CD4-positive, alpha-beta T cell treated with Interleukin-15 for 4 hours (primary cell): Measurements from ENCODE around the gene CAPN2.

ENCODE experiments used
- DNase-seq: peaks from one replicate; pipeline ENCODE4 v3.0.0-alpha.2; 2020; ENCODE audit warnings: low spot score

Gene CAPN2

GRCh38 chr1:223761411-223761810 is 49.1 kb downstream of the CAPN2 start:
- DNase-seq = no peak

- DNase-seq = no peak
Observed at GRCh38 chr1:223763251-223763650, 50.9 kb downstream of the CAPN2 start.

- no peak for DNase-seq
Observed at GRCh38 chr1:223763881-223764280, 51.5 kb downstream of the CAPN2 start.

DNA sequence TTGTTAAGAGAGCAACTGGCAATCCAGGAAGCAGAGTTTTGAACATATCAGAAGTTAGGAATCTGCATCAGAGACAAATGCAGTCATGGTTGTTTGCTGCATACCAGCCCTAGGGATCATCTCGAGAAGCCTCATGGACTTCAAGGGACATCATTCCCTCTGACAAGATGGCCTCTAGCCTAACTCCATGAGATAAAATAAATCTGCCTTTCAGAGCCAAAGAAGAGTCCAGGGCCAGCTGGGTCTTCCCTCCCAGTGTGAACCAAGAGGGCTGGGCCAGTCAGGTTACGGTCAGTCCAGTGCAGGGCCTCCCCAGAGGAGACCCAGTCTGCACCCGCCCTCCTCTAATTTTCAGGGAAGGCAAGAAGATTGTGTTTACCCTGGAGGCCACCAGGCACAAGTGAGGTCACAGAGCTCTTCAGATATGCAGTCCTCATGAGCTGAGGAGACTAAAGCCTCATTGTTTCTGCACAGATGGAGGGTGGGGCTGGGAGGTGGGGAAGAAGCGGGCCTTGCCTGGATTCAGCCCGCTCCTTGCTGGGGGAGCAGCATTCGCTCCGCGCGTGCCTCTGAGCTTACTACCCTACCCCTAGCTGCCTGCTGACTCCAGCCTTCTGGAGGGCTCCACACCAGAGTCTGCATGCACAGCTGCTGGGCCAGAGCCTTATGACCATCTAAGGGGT is 52.8 kb downstream of the CAPN2 start:
- no peak for DNase-seq

DNA sequence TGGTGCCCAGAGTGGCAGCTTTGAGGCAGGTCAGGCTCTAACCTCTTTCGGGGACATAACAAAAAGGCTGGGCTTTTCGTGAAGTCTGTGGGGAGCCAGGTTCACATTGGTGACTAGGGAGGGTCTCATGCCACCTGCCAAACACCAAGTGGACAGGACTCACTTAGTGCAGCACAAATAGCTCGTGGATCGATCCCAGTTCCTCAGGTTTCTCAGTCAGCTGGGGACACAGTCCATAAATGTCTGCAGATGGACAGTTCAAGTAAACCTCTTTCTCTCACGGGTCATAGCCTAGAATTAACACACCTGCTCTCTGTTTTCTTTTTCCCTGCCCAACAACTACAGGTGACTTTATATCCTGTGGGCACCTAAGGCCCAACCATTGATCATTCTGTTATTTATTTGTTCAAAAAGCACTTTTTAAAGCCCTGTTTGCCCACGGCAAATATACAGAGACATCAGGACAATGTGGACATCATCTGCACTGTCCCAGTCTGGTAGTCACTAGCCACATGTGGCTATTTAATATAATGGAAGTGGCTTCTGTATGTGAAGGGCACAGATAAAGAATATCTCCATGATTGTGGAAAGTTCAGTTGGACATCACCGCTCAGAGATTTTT is 53.5 kb downstream of the CAPN2 start:
- DNase-seq = no peak

DNA sequence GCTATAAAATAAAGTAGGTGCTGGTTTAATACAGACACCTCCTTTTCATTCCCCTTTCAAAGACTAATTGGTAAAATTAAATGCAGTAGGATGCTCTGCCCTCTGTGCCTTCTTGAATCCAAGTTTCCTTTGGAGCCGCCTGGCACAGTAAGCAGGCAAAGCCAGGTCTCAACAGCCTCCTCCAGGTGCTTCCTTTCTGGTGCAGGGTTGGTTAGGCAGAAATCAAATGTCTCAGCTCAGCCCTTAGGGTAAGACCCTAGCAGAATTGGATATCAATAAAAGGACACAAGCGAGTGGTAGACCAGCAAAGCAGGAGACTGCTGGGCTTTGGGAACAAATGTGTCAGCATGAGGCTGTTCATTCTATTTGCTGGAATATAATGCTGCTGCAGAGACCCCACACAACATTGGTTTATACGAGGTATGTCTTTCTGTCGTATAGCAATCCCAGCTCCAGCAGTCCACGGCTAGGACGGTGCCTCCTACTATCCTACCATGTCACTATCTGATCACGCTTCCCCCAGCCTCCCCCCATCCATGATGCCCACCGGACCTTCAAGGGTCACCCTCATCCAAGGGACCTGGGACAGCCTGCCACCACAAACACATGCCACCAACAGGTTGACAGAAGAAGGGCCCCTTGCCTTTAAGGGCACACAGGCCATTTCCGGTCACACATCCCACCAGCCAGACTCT is 58.4 kb downstream of the CAPN2 start:
- no peak for DNase-seq

DNA sequence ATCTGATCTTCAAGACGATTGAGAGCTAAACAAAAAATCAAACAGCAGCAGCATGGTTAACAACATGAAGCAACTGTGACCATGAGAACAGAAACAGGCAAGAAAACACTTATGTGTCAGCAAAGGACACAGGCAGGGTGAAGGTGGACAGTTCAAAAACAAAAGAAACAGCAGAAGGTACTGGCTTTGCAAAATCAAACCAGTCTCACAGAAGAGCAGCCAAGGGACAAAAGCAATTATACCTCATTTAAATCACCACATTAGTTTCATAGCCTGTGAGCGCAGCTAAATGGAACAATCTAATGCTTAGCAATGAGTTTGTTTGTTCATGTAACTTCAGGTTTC is 59.1 kb downstream of the CAPN2 start:
- DNase-seq = no peak

- no peak for DNase-seq
Observed at GRCh38 chr1:223771814-223772770, 59.8 kb downstream of the CAPN2 start.

- no peak for DNase-seq
Observed at GRCh38 chr1:223772771-223773160, 60.4 kb downstream of the CAPN2 start.

- no peak for DNase-seq
Observed at GRCh38 chr1:223774134-223774814, 61.9 kb downstream of the CAPN2 start.

DNA sequence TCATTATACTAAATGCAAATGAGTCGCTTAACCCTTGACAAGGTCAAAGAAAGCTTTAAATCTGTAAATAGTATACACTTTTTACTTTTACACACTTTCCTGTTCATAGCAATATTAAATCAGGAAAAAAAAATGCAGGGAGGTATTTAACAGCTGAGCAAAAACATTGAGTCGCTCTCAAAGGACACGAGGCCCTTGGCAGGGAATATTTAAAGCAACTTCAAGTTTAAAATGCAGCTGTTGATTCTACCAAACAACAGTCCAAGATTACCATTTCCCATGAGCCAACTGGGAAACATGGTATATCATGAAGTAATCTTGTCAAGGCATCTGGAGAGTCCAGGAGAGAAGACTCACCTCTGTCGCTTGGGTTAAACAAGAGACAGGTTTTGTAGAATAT is 62.7 kb downstream of the CAPN2 start:
- DNase-seq = no peak

- no peak for DNase-seq
Observed at GRCh38 chr1:223775711-223776074, 63.4 kb downstream of the CAPN2 start.

- peak; percentile 66 for DNase-seq
Observed at GRCh38 chr1:223776075-223776814, 63.9 kb downstream of the CAPN2 start.

DNA sequence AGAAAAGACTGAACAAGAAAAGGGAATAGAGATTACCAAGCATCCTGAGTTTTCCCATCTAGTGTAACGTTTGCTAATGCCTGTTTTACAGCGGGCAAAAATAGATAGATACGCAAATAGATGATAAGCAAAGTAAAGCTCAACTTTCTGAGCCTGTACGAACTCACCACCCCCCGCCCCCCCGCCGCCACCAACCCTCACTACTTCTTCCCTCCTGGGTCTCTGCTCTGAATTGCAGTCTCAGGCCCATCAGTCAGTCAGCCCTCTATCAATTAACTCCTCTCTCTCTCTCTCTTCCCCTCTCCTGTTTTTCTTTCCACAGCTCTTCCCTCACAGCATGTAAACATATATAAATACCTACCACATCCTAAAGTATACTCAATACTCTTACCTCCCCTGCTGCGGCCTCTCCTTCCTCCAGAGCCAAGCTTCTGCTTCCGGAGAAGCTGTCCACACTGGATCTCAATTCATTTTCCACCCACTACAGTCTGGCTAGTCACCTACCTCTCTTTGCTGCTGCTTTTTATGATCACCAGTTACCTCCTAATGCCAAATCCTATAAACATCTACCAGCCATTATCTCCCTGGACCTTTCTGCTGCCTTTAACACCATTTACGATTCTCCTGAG is 64.6 kb downstream of the CAPN2 start:
- no peak for DNase-seq

GRCh38 chr1:223780318-223780717 is 68.0 kb downstream of the CAPN2 start:
- DNase-seq = no peak

DNA sequence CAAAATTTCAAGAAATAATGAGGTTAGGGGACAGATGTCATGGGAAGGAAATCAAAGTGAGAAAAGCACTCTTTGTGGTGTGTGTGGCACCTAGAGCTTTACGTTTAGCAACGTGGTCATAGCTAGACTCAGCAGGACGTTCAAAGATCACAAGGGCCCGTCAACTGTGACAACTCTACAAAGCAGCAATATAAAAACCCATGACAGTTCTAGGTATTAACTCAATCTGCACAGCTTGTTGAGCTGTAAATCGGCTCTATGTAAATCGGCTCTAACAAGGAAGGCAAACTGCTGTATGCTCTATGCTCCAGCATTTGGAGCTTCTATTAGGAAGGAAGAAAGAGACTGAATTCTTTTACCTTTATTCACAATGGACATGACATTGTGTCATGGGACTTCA is 68.6 kb downstream of the CAPN2 start:
- DNase-seq = no peak

DNA sequence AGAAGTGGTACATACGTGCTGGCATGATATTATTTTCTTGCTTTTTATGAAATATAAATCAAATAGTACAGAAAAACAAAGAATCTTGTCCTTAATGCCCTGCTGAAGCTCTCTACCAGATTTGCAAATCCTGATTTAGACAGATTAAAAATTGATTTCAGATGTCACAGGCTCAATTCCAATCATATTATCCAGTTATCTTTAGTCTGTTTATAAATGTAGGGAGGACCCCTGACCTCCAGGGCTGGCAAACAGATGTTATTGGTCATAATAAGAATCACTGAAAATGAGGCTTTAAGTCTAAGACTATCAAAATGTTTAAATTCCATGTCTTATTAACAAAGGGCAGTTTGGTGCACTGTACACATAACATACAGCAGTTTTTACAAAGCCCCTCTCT is 71.3 kb downstream of the CAPN2 start:
- DNase-seq = no peak

GRCh38 chr1:223784541-223784940 is 72.2 kb downstream of the CAPN2 start:
- no peak for DNase-seq

DNA sequence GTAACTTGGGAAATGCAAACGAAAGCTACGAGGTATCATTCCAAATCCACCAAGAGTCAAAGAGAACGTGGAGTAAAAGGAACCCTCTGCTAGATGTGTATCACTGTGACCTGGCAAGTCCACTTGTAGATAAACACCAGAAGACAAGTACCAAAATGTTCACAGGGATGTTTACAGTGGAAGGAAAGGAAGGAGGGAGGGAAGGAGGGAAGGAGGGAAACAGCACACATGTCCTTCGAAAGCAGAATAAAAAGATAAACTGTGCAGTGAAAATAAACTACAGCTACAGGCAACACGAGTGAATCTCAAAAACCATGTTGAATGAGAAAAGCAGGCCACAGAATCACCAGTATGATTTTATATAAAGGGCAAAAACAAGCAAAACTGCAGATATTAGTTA is 73.5 kb downstream of the CAPN2 start:
- DNase-seq = no peak

GRCh38 chr1:223788746-223789415 is 76.5 kb downstream of the CAPN2 start:
- no peak for DNase-seq
